Naive B cell (primary cell): ENCODE results near the gene CTPS2. TPM values are rescaled to one million over a fixed set of nuclear protein-coding genes. Genes with fewer than 3 reads are reported as not detected.

Experiments
- ATAC-seq, 2 donors: fragments of 150-1000 bp; cut with Tn5 transposase; 2 replicates each; pipeline ENCODE4 v1.10.0; 2021; ENCODE audit warnings: low read depth in 2 of 2, mild to moderate bottlenecking in 2 of 2, moderate library complexity in 2 of 2
- DNase-seq: peaks from one replicate; pipeline ENCODE4 v3.0.0; 2022
- H3K27ac Mint-ChIP-seq, 6 donors: one replicate each; pipeline ENCODE4 v1.8.0; 2020 to 2022; ENCODE audit warnings: mild to moderate bottlenecking in 6 of 6, mixed read lengths in 6 of 6, moderate library complexity in 5 of 6, inconsistent platforms in 2 of 6
- H3K27me3 Mint-ChIP-seq, 3 donors: one replicate each; pipeline ENCODE4 v1.8.0; 2021 to 2022; ENCODE audit warnings: mixed read lengths in 3 of 3, mild to moderate bottlenecking in 1 of 3
- H3K36me3 Mint-ChIP-seq, 2 donors: one replicate each; pipeline ENCODE4 v1.8.0; 2020 to 2022; ENCODE audit warnings: mixed read lengths in 2 of 2, inconsistent platforms in 1 of 2, mild to moderate bottlenecking in 1 of 2
- H3K4me1 Mint-ChIP-seq, 3 donors: one replicate each; pipeline ENCODE4 v1.8.0; 2020 to 2022; ENCODE audit warnings: mixed read lengths in 3 of 3, inconsistent platforms in 1 of 3, mild to moderate bottlenecking in 1 of 3, moderate library complexity in 1 of 3
- H3K4me3 Mint-ChIP-seq, 8 donors: one replicate each; pipeline ENCODE4 v1.8.0; 2020 to 2022; ENCODE audit warnings: mild to moderate bottlenecking in 8 of 8, mixed read lengths in 8 of 8, moderate library complexity in 8 of 8, inconsistent platforms in 2 of 8
- H3K9me3 Mint-ChIP-seq, 7 donors: one replicate each; pipeline ENCODE4 v1.8.0; 2020 to 2022; ENCODE audit warnings: mixed read lengths in 7 of 7, mild to moderate bottlenecking in 5 of 7, inconsistent platforms in 2 of 7, moderate library complexity in 1 of 7
- polyA plus RNA-seq, 6 donors: library from polyadenylated mRNA; unstranded; fragments of 300-500 nt; fragmentation: Illumina TruSeq; gene quantifications; one replicate each; pipeline ENCODE4 v1.2.3, GENCODE V29; 2021; ENCODE audit warnings: low read depth in 6 of 6

The CTPS2 gene
- polyA plus RNA-seq, 6 donors from 2014 or later, result 3.2 to 6.0 (median 4.7) TPM

GRCh38 chrX:16705370-16705769 is 7.1 kb downstream of the CTPS2 start:
- Mint-ChIP-seq H3K27ac (peak overlapping the region in 1 of 6 donors; percentile 90), H3K4me1 (peaks cover 4 to 6% (median 6%) of the 10 kb centered on the region in 3 donors), H3K4me3 (peak overlapping the region in 1 of 8 donors; percentile 20), H3K9me3 (no peaks in the 10 kb centered on the region), H3K36me3 (peaks cover 0 to 4% of the 10 kb centered on the region in 2 donors), H3K27me3 (peaks cover 0 to 8% (median 0%) of the 10 kb centered on the region in 3 donors)
- ATAC-seq, result no peak
- DNase-seq, result no peak

- no peak overlapping the region for H3K4me3 Mint-ChIP-seq
- H3K36me3 Mint-ChIP-seq, result peaks cover 0 to 4% of the 10 kb centered on the region in 2 donors
- peaks cover 0 to 4% (median 0%) of the 10 kb centered on the region in 3 donors for H3K4me1 Mint-ChIP-seq
- ATAC-seq (no peak), DNase-seq (no peak)
- peaks cover 0 to under 1% (median 0%) of the 10 kb centered on the region in 3 donors for H3K27me3 Mint-ChIP-seq
- H3K9me3 Mint-ChIP-seq, result no peaks in the 10 kb centered on the region
- H3K27ac Mint-ChIP-seq, result peak overlapping the region in 2 of 6 donors; percentile 49 to 70
Measured at GRCh38 chrX:16702700-16703599, 9.5 kb downstream of the CTPS2 start.

DNA sequence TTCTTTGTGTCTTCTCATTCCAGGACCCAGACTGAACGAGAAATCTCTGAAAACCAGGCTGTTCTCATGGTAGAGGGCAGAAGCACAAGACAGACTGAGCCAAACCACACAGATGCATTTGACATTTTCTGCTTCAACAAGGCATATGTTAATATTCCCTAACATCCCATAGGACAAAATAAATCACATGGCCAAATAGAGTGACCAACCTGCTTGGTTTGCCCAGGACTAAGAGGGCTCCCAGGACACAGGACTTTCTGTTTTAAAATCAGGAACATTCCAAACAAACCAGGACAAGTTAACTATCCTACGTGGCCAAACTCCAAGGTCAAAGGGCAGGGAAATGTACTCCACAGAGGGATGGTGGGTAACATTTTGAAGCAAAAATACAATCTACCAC is 11.7 kb downstream of the CTPS2 start:
- Mint-ChIP-seq H3K4me1 (peaks cover 0 to 4% (median 0%) of the 10 kb centered on the region in 3 donors), H3K36me3 (peaks cover 0 to 4% of the 10 kb centered on the region in 2 donors), H3K4me3 (no peak overlapping the region), H3K27ac (no peak overlapping the region), H3K9me3 (no peaks in the 10 kb centered on the region), H3K27me3 (peaks cover 0 to 9% (median 0%) of the 10 kb centered on the region in 3 donors)
- DNase-seq (no peak), ATAC-seq (no peak)

- no peak for ATAC-seq
- Mint-ChIP-seq H3K4me3 (no peak overlapping the region), H3K27ac (no peak overlapping the region), H3K9me3 (no peaks in the 10 kb centered on the region), H3K27me3 (peaks cover 0 to 11% (median 0%) of the 10 kb centered on the region in 3 donors), H3K36me3 (peaks cover 0 to 4% of the 10 kb centered on the region in 2 donors), H3K4me1 (peaks cover 0 to 3% (median 0%) of the 10 kb centered on the region in 3 donors)
- no peak for DNase-seq
Measured at GRCh38 chrX:16699389-16699788, 13.1 kb downstream of the CTPS2 start.

DNA sequence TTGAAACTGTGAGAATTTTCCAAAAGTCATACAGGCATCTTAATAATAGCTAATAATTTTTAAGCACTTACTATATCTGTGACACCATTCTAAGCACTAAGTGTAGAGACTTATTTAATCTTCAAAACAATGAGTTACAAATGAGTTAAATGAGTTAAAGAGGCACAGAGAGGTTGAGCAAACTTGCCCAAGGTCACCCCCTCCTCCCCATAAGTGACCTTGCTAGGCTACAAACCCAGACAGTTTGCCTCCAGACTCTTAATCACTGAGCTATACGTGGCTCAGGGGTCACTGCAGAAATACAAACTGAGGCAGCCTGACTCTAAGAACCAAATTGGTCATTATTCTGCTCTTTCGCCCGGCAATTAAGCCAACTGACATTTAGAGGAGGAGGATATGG is 15.5 kb downstream of the CTPS2 start:
- H3K9me3 Mint-ChIP-seq, result no peaks in the 10 kb centered on the region
- peaks cover 0 to 4% of the 10 kb centered on the region in 2 donors for H3K36me3 Mint-ChIP-seq
- no peaks in the 10 kb centered on the region for H3K4me1 Mint-ChIP-seq
- peaks cover 0 to 16% (median 0%) of the 10 kb centered on the region in 3 donors for H3K27me3 Mint-ChIP-seq
- peak overlapping the region in 1 of 6 donors; percentile 84 for H3K27ac Mint-ChIP-seq
- H3K4me3 Mint-ChIP-seq, result no peak overlapping the region
- DNase-seq, result no peak
- ATAC-seq, result no peak

GRCh38 chrX:16695079-16695676 is 17.3 kb downstream of the CTPS2 start:
- ATAC-seq, result peak; percentile 60 to 72
- Mint-ChIP-seq H3K36me3 (no peaks in the 10 kb centered on the region), H3K4me3 (no peak overlapping the region), H3K27ac (no peak overlapping the region), H3K9me3 (no peaks in the 10 kb centered on the region), H3K4me1 (no peaks in the 10 kb centered on the region), H3K27me3 (peaks cover 0 to 16% (median 0%) of the 10 kb centered on the region in 3 donors)
- peak; percentile 53 for DNase-seq

- H3K27ac Mint-ChIP-seq, result peak overlapping the region in 1 of 6 donors; percentile 76
- no peaks in the 10 kb centered on the region for H3K9me3 Mint-ChIP-seq
- ATAC-seq (no peak), DNase-seq (no peak)
- H3K27me3 Mint-ChIP-seq, result no peaks in the 10 kb centered on the region
- no peaks in the 10 kb centered on the region for H3K36me3 Mint-ChIP-seq
- H3K4me1 Mint-ChIP-seq, result no peaks in the 10 kb centered on the region
- no peak overlapping the region for H3K4me3 Mint-ChIP-seq
Measured at GRCh38 chrX:16687514-16687913, 25.0 kb downstream of the CTPS2 start.

DNA sequence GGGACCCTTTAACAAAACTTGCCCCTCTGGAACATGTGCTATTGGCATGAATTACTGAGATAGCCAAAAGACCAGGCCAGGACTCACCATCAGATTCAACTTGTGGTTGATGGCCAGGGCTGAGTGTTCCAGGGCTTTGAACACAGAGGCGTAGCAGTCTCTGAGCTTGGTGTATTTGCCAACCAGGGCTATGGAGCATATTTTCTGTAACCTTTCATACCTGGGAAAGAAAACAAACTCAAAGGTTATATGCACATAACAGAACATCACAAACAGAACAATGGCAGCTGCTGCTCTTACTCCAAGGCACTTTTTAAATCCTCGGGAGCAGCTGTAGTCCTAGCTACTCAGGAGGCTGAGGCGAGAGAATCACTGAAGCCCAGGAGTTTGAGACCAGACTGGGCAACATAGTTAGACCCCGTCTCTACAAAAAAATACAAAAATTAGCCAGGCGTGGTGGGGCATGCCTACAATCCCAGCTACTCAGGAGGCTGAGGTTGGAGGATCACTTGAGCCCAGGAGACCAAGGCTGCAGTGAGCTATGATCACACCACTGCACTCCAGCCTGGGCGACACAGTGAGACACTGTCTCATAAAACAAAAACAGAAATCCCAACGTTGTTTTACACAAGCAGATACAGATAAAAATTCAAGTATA is 29.3 kb downstream of the CTPS2 start:
- Mint-ChIP-seq H3K36me3 (peaks cover 8 to 10% of the 10 kb centered on the region in 2 donors), H3K4me3 (no peak overlapping the region), H3K9me3 (no peaks in the 10 kb centered on the region), H3K4me1 (no peaks in the 10 kb centered on the region), H3K27me3 (peaks cover 0 to 8% (median 0%) of the 10 kb centered on the region in 3 donors), H3K27ac (no peak overlapping the region)
- DNase-seq, result no peak
- ATAC-seq, result no peak

DNA sequence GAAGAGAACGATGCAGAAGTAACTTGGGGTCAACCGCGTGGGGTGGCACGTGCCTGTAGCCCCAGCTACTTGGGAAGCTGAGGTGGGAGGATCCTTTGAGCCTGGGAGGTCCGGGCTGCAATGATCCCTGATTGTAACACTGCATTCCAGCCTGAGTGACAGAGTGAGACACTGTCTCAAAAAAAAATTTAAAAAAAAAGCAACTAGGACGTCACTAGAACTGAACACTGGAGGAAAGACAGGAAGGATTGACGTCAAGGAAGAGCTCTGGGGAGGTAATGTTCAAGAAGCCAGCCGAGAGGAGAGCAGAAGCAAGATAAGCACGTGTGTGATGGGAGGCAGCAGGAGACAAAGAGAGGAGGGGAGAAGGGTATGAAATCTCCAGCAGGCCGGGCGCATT is 33.8 kb downstream of the CTPS2 start:
- no peaks in the 10 kb centered on the region for H3K9me3 Mint-ChIP-seq

GRCh38 chrX:16671005-16671404 is 41.5 kb downstream of the CTPS2 start:
- no peak overlapping the region for H3K4me3 Mint-ChIP-seq
- no peak for ATAC-seq
- no peak overlapping the region for H3K27ac Mint-ChIP-seq
- H3K27me3 Mint-ChIP-seq, result no peaks in the 10 kb centered on the region
- H3K36me3 Mint-ChIP-seq, result peaks cover 0 to 12% of the 10 kb centered on the region in 2 donors
- DNase-seq, result no peak
- peaks cover 0 to 2% (median 0%) of the 10 kb centered on the region in 7 donors for H3K9me3 Mint-ChIP-seq
- no peaks in the 10 kb centered on the region for H3K4me1 Mint-ChIP-seq

More for the DNA sequence above, 33.8 kb downstream of the CTPS2 start:
- Mint-ChIP-seq H3K4me1 (no peaks in the 10 kb centered on the region), H3K27ac (no peak overlapping the region), H3K4me3 (no peak overlapping the region), H3K27me3 (peaks cover 0 to 8% (median 0%) of the 10 kb centered on the region in 3 donors), H3K36me3 (peaks cover 11 to 21% of the 10 kb centered on the region in 2 donors)
- no peak for DNase-seq
- ATAC-seq, result no peak

DNA sequence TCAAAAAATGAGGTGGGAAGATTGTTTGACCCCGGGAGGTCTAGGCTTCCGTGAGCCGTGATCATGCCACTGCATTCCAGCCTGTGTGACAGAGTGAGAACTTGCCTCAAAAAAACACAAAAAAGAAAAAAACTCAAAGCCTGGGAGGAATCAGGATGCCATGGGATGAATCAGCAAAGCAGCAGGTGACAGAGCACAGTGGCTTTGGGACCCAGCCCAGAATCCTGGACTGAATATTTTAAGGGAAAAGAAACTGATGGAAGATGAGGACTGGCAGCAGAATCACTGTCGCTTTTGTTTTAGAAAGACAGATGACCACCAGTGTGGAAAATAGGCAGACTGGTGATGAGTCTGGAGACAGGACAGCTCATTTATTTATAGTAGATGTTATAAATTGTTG is 45.9 kb downstream of the CTPS2 start:
- H3K36me3 Mint-ChIP-seq, result peaks cover 0 to 19% of the 10 kb centered on the region in 2 donors
- no peak overlapping the region for H3K27ac Mint-ChIP-seq
- no peak for ATAC-seq

DNA sequence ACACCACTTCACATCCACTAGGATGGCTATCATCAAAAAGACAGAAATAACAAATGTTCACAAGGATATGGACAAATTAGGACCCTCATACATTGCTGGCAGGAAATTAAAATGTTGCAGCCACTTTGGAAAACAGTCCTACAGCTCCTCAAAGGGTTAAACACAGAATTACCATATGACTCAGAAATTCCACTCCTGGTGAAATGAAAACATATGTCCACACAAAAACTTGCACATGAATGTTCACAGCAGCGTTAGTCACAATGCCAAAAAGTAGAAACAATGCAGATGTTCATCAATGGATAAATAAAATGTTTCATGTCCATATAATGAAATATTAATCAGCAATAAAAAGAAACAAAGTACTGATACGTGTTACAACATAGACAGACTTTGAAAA is 47.4 kb downstream of the CTPS2 start:
- peaks cover 0 to 13% of the 10 kb centered on the region in 2 donors for H3K36me3 Mint-ChIP-seq
- H3K27ac Mint-ChIP-seq, result peak overlapping the region in 1 of 6 donors; percentile 13
- H3K9me3 Mint-ChIP-seq, result peaks cover 0 to 3% (median 0%) of the 10 kb centered on the region in 7 donors
- H3K4me3 Mint-ChIP-seq, result no peak overlapping the region
- H3K27me3 Mint-ChIP-seq, result no peaks in the 10 kb centered on the region
- DNase-seq (no peak), ATAC-seq (no peak)
- H3K4me1 Mint-ChIP-seq, result no peaks in the 10 kb centered on the region

More for the DNA sequence above, 45.9 kb downstream of the CTPS2 start:
- no peak for DNase-seq
- no peak overlapping the region for H3K4me3 Mint-ChIP-seq
- no peaks in the 10 kb centered on the region for H3K4me1 Mint-ChIP-seq
- H3K27me3 Mint-ChIP-seq, result no peaks in the 10 kb centered on the region
- peaks cover 0 to 3% (median 0%) of the 10 kb centered on the region in 7 donors for H3K9me3 Mint-ChIP-seq

GRCh38 chrX:16664626-16665025 is 47.8 kb downstream of the CTPS2 start:
- Mint-ChIP-seq H3K36me3 (peaks cover 0 to 13% of the 10 kb centered on the region in 2 donors), H3K4me1 (no peaks in the 10 kb centered on the region), H3K9me3 (peaks cover 0 to 3% (median 0%) of the 10 kb centered on the region in 7 donors), H3K27ac (no peak overlapping the region), H3K27me3 (no peaks in the 10 kb centered on the region), H3K4me3 (no peak overlapping the region)
- ATAC-seq (no peak), DNase-seq (no peak)
